ENCODE measurements around the gene SMIM27. TPM values are rescaled to one million over a fixed set of nuclear protein-coding genes. Genes with fewer than 3 reads are reported as not detected.

Gene SMIM27
- total RNA-seq, 4 donors from 2014 or later, result 3.9 to 8.1 (median 6.8) TPM

GRCh38 chr9:32526041-32526706 is 26.0 kb upstream of the SMIM27 start, which contains the start of gene RIGI:
RIGI (minus strand) TSS chr9:32526196; CDS start chr9:32526166, 30 bp downstream.
- Histone ChIP-seq H3K27ac (peak within 1 kb of the TSS; percentile 77), H3K27me3 (no peaks in the 10 kb centered on the region), H3K4me3 (peak within 1 kb of the TSS; percentile 57), H3K36me3 (no peaks in the 10 kb centered on the region), H3K9me3 (no peaks in the 10 kb centered on the region), H3K4me1 (peaks cover 27% of the 10 kb centered on the region)
- DNase-seq (ENCODE audit: low spot score in 2 of 2), result peak; percentile 96 to 97
- whole genome bisulfite sequencing, result under 1% methylated on average over 30 of the region's 37 CpGs
- no peak for TF ChIP-seq EP300 (IDR thresholded peaks at IDR 0.05)
- TF ChIP-seq, protein P1, sequence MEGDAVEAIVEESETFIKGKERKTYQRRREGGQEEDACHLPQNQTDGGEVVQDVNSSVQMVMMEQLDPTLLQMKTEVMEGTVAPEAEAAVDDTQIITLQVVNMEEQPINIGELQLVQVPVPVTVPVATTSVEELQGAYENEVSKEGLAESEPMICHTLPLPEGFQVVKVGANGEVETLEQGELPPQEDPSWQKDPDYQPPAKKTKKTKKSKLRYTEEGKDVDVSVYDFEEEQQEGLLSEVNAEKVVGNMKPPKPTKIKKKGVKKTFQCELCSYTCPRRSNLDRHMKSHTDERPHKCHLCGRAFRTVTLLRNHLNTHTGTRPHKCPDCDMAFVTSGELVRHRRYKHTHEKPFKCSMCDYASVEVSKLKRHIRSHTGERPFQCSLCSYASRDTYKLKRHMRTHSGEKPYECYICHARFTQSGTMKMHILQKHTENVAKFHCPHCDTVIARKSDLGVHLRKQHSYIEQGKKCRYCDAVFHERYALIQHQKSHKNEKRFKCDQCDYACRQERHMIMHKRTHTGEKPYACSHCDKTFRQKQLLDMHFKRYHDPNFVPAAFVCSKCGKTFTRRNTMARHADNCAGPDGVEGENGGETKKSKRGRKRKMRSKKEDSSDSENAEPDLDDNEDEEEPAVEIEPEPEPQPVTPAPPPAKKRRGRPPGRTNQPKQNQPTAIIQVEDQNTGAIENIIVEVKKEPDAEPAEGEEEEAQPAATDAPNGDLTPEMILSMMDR (IDR thresholded peaks at IDR 0.05), result peak; percentile 31
- TF ChIP-seq POLR2AphosphoS5 (IDR thresholded peaks at IDR 0.05), result peak in 2 of 3 donors; percentile 19 to 35
- peak in 1 of 2 donors; percentile 58 for TF ChIP-seq POLR2A (IDR thresholded peaks at IDR 0.05)

DNA sequence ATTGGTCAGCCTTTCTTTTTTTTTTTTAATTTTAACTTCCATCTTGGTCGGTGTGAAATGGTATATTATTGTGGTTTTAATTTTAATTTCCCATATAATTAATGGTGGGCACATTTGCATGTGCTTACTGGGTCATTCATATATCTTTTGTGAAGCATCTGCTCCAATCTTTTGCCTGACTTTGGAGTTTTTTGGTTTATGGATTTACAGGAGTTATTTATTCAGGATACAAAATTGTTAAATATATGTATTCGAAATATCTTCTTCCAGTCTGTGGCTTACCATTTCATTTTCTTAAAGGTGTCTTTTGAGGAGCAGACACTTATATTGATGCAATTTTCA is 25.4 kb upstream of the SMIM27 start:
- H3K27me3 ChIP-seq, result no peaks in the 10 kb centered on the region
- H3K36me3 ChIP-seq, result no peaks in the 10 kb centered on the region
- TF ChIP-seq EP300 (IDR thresholded peaks at IDR 0.05), result no peak
- TF ChIP-seq POLR2AphosphoS5 (IDR thresholded peaks at IDR 0.05), result no peak
- TF ChIP-seq, protein P1 (IDR thresholded peaks at IDR 0.05), result no peak
- no peak for TF ChIP-seq POLR2A (IDR thresholded peaks at IDR 0.05)
- DNase-seq (ENCODE audit: low spot score in 2 of 2), result no peak
- H3K27ac ChIP-seq, result peak overlapping the region; percentile 77
- H3K9me3 ChIP-seq, result no peaks in the 10 kb centered on the region
- WGBS, result 16% methylated on average over 2 of the region's 2 CpGs
- peak overlapping the region; percentile 57 for H3K4me3 ChIP-seq
- H3K4me1 ChIP-seq, result peaks cover 27% of the 10 kb centered on the region

DNA sequence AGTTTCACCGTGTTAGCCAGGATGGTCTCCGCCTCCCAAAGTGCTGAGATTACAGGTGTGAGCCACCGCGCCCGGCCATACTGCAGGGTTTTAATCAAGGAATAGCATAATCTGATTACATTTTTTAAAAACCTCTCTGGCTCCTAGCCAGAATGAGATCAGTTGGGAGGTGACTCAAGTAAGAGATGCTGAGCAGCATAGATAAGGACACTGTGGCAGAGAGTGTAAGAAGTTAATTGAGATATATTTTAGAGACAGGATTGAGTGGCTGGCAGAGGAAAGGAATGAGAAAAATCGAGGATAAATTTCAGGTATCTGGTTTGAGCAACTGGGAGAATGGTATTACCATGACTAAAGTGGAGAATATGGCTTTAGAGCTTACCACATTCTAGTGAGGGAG is 18.8 kb upstream of the SMIM27 start:
- H3K4me3 ChIP-seq, result no peak overlapping the region
- no peak for TF ChIP-seq EP300 (IDR thresholded peaks at IDR 0.05)
- no peak for TF ChIP-seq POLR2A (IDR thresholded peaks at IDR 0.05)
- TF ChIP-seq POLR2AphosphoS5 (IDR thresholded peaks at IDR 0.05), result no peak
- TF ChIP-seq, protein P1 (IDR thresholded peaks at IDR 0.05), result no peak
- no peaks in the 10 kb centered on the region for H3K27me3 ChIP-seq
- no peaks in the 10 kb centered on the region for H3K9me3 ChIP-seq
- peaks cover 6% of the 10 kb centered on the region for H3K36me3 ChIP-seq
- H3K27ac ChIP-seq, result no peak overlapping the region
- DNase-seq (ENCODE audit: low spot score in 2 of 2), result no peak
- peaks cover 5% of the 10 kb centered on the region for H3K4me1 ChIP-seq
- 95% methylated on average over 6 of the region's 6 CpGs for WGBS

- Histone ChIP-seq H3K27ac (no peak overlapping the region), H3K27me3 (no peaks in the 10 kb centered on the region), H3K4me1 (peaks cover 5% of the 10 kb centered on the region), H3K9me3 (no peaks in the 10 kb centered on the region), H3K4me3 (no peak overlapping the region), H3K36me3 (peaks cover 6% of the 10 kb centered on the region)
- TF ChIP-seq POLR2AphosphoS5 (IDR thresholded peaks at IDR 0.05) (no peak), EP300 (IDR thresholded peaks at IDR 0.05) (no peak), POLR2A (IDR thresholded peaks at IDR 0.05) (no peak)
- TF ChIP-seq, protein P1 (IDR thresholded peaks at IDR 0.05), result no peak
- 92% methylated on average over 4 of the region's 4 CpGs for whole genome bisulfite sequencing
- DNase-seq (ENCODE audit: low spot score in 2 of 2), result no peak
These were observed 18.3 kb upstream of the SMIM27 start for GRCh38 chr9:32533816-32534215.

GRCh38 chr9:32543047-32543446 is 9.1 kb upstream of the SMIM27 start:
- Histone ChIP-seq H3K9me3 (no peaks in the 10 kb centered on the region), H3K4me1 (no peaks in the 10 kb centered on the region), H3K27me3 (no peaks in the 10 kb centered on the region), H3K36me3 (peaks cover 14% of the 10 kb centered on the region), H3K4me3 (no peak overlapping the region), H3K27ac (no peak overlapping the region)
- WGBS, result 97% methylated on average over 4 of the region's 4 CpGs
- DNase-seq (ENCODE audit: low spot score in 2 of 2), result no peak
- no peak for TF ChIP-seq POLR2AphosphoS5 (IDR thresholded peaks at IDR 0.05)
- TF ChIP-seq, protein P1 (IDR thresholded peaks at IDR 0.05), result no peak
- no peak for TF ChIP-seq POLR2A (IDR thresholded peaks at IDR 0.05)
- no peak for TF ChIP-seq EP300 (IDR thresholded peaks at IDR 0.05)
